ENCODE data around the gene SKP2.
"Not testable (repeated sequence)": the region's sequence is repeated elsewhere in the genome, so short reads cannot be mapped to it uniquely, and the experiment has no call there.

SKP2 gene

GRCh38 chr5:36151434-36152323, at the start of gene SKP2, which contains the start of gene LMBRD2:
Gene SKP2, plus strand, starts transcription at chr5:36152111. Its CDS starts 152 bp downstream, at chr5:36152263.
Gene LMBRD2, minus strand, starts transcription at chr5:36151887. Its CDS starts 8,538 bp downstream, at chr5:36143349.
- peak; percentile 94 to 97 for DNase-seq (ENCODE audit: low read depth in 2 of 2)

DNA sequence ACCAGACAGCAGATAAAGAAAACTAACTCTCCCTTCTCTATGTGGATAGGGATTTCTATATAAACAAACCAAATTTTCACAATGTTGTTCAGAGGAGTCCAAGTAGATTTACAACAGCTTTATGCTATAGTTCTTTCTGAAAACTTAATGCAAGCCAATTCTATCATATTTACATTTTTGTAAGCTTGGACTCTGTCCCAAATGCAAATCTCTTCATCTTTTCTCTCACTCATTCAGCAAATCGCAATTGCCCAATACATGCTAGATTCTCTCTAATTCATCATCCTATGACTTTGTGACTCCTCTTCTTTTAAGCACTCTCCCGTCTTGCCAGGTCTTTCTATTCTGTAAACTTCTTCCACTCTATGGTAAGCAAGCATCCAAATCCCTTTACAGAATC, 46.1 kb upstream of the SKP2 start:
- DNase-seq (ENCODE audit: low read depth in 2 of 2): no peak

DNA sequence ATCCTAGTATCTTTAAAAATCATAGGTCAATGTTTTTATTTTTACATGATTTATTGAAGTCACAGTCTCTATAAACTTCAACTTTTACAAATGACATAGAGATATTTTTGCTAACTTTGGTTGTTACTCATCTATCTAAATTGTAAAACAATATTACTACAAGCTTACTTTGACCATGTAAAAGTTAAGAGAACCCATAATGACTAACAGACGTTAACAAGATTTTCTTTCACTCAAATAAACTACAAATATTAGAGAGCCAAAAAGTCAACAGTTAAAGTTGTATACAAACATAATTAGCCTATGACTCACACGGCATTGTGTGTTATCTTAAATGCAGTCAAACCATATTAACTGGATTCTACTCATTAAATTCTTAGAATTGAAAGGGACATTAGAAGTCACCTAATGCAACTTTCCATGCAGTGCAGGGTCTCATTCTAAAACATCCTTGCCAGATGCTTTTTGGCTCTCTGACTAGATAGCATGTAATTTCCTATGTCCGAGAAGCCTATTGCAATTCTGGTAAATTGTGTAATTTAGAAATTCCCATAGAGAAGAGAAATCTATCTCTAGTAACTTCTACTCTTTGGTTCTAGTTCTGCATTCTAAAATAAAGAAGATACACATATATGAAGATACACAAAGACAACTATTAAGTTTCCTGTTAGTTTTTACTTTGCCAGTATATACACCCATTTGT, 43.0 kb upstream of the SKP2 start:
- no peak for DNase-seq (ENCODE audit: low read depth in 2 of 2)

- no peak for DNase-seq (ENCODE audit: low read depth in 2 of 2)
Observed at GRCh38 chr5:36111238-36111637, 40.7 kb upstream of the SKP2 start.

- no peak for DNase-seq (ENCODE audit: low read depth in 2 of 2)
Observed at GRCh38 chr5:36125868-36126267, 26.0 kb upstream of the SKP2 start.

DNA sequence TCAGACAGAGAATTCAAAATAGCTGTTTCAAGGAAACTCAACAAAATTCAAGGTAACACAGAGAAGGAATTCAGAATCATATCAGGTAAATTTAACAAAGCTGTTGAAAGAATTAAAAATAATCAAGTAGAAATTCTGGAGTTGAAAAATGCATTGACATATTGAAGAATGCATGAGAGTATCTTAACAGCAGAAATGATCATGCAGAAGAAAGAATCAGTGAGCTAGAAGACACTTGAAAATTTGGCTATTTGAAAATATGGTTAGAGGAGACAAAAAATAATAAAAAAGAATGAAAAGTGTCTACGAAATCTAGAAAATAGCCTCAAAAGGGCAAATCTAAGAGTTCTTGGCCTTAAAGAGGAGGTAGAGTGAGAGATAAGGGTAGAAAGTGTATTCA, 23.1 kb upstream of the SKP2 start:
- no peak for DNase-seq (ENCODE audit: low read depth in 2 of 2)

DNA sequence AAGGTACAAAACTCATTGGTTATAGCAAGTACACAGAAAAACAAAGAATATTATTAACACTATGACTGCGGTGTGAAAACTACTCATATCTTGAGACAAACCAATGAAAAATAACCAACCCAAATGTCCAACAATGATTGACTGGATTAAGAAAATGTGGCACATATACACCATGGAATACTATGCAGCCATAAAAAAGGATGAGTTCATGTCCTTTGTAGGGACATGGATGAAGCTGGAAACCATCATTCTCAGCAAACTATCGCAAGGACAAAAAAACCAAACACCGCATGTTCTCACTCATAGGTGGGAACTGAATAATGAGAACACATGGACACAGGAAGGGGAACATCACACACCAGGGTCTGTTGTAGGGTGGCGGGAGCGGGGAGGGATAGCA, 22.2 kb upstream of the SKP2 start:
- DNase-seq (ENCODE audit: low read depth in 2 of 2): not testable (repeated sequence)

GRCh38 chr5:36133009-36133408, 18.9 kb upstream of the SKP2 start:
- DNase-seq (ENCODE audit: low read depth in 2 of 2): not testable (repeated sequence)

GRCh38 chr5:36135988-36136387, 15.9 kb upstream of the SKP2 start:
- no peak for DNase-seq (ENCODE audit: low read depth in 2 of 2)

- DNase-seq (ENCODE audit: low read depth in 2 of 2): no peak
Observed at GRCh38 chr5:36136581-36136980, 15.3 kb upstream of the SKP2 start.

DNA sequence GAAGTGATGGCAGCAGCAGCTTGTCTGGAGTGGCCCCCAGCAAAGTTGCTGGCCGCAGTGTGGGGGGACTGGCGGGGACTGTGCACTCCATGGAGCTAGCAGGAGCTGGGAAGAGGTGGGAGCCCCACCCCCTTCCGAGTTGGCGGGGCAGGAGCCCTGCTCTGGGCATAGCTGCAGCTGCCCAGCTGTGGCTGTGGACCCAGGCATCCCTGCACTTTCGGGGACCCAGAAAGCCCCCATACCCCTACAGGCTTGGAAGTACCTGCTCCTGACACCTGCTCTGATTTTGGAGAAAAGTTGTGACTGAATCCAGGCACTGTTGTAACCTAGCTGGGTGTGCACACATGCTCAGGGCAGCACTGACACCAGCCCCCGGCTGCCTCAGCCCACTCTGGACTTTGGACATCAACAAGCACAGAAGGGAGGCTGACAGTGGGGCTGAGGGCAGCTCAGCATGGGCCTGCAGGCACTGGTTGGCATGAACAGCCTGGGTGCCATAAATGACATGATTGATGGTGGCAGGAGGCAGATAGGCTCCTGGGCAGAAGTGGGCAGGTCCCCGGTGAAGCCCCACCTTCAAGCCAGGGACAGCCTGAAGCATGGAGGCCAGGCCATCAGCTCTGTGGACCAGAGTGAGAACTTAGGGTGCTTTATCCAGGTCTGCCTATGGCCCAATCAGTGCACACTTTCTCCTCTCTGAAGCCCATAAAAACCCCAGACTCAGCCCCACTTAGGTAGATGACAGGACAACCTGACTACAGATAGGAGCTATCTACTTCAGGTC, 12.8 kb upstream of the SKP2 start:
- no peak for DNase-seq (ENCODE audit: low read depth in 2 of 2)

DNA sequence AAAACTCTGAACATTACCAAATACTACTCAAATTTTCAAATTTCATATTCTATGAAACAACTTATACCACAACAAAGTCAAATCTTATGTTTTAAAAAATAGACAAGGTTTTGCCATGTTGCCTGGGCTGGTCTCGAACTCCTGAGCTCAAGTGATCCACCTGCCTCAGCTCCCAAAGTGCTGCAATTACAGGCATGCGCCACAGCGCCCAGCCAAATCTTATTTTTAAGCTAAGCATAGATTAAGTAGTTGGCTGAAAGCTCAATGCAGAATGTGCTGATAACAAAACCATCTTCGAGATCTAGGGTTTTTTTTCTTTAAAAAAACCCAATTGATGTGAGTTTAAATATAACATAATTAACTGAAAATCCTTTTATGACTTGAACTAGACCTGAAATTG, 6.6 kb upstream of the SKP2 start:
- DNase-seq (ENCODE audit: low read depth in 2 of 2): no peak

- DNase-seq (ENCODE audit: low read depth in 2 of 2): no peak
Observed at GRCh38 chr5:36146390-36146789, 5.5 kb upstream of the SKP2 start.

- DNase-seq (ENCODE audit: low read depth in 2 of 2): no peak
Observed at GRCh38 chr5:36147681-36148080, 4.2 kb upstream of the SKP2 start.

DNA sequence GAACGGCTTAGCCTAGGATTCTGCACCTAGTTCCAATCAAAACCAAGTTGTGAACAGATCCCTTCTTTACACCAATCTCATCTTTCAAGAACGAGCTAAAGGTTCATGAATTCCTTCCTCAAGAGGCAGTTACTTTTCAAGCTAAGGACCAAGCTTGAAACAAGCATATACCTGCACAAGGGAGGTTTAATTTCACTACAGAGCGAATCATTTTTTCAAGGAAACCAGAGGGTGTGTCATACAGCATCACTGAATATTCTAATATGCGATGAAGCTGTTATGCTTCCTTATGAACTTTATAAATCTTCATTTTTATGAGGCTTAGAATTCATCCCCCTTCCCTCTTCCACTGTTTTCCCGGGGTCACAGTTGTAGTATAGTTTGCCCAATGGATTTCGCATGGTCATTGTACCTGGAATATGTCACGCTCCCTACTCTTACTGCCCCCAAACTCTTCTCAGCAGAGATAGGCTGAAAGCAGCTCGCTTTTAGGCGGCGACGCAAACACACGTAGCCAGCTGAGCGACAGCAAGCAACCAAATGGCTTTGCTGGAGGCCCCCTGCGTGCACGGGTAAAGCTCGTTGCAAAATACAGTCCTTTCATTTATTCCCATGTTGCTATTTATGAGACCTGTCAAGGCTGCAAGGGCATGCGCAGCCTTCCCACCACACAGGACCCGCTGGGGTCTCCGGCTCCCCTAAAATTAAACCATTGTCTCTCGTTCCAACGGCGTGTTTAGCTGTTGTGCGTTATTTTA, 1.1 kb upstream of the SKP2 start:
- DNase-seq (ENCODE audit: low read depth in 2 of 2): peak; percentile 8 to 13

DNA sequence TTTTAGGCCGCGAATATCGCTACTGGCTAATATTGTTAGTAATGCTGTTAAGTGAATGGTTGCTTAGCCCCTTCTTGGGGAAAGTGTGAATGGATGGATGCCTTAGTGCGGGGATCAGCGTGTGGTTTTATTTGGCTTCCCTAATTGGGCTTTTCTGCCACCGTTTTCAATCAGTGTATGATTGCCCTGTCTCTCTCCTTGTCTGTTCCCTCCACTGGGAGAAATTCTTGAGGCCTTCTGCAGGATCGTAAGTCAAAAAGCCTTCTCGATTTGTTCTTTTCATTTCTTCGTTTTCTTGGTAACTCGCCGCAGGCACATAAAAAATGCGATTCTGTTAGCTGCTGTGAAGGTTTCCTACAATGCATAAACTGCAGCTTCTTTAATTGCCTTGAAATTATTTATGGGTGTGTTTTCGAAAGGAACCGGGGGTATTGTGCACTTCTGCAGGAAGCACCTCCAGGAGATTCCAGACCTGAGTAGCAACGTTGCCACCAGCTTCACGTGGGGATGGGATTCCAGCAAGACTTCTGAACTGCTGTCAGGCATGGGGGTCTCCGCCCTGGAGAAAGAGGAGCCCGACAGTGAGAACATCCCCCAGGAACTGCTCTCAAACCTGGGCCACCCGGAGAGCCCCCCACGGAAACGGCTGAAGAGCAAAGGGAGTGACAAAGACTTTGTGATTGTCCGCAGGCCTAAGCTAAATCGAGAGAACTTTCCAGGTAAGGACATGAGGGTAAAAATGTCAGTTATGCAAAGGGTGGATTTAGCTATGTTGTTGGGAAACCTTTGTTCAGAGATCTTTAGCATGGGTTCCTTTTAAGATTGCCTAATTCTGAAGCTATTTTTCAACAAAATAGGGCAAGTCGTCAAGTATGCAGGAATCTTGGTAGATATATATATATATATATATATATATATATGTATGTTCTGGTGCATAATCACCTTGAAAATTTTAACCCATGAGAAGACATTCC, 700 bp downstream of the SKP2 start:
- no peak for DNase-seq (ENCODE audit: low read depth in 2 of 2)

- DNase-seq (ENCODE audit: low read depth in 2 of 2): no peak
Observed at GRCh38 chr5:36153298-36153677, 1.4 kb downstream of the SKP2 start.

- DNase-seq (ENCODE audit: low read depth in 2 of 2): no peak
Observed at GRCh38 chr5:36153726-36154125, 1.8 kb downstream of the SKP2 start.

GRCh38 chr5:36155291-36155690, 3.4 kb downstream of the SKP2 start:
- DNase-seq (ENCODE audit: low read depth in 2 of 2): no peak

DNA sequence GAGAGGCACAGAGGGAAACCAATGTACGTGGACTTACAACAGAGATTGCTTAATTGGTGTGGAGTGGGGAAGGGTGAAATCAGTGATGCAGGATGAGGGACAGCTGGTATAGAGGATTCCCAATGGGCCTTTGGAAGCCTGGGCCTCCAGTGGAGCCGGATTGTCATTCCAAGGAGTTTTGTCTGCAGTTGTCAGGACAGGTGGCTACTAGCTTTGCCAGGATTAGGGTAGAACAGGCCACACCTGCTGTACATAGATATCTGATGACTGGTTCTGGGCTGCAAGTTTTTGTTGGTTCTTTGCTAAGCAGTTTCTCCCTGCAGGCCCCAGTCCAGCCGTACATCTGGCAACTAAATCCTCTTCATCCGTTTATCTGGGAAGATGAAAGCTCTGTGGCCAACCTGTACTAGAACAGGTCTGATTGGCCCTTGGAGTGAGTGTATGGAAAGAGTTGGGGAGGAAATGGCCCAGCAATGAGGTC, 4.2 kb downstream of the SKP2 start:
- DNase-seq (ENCODE audit: low read depth in 2 of 2): no peak

Data from stimulated activated CD8-positive, alpha-beta memory T cell treated with anti-CD3 and anti-CD28 coated beads, Interleukin-7, amount 100 ng/mL, for 4 hours (primary cell).